NB4 (cell line): Measurements from ENCODE around the gene HTR1E.

Experiments used
- CTCF ChIP-seq: IDR thresholded peaks from one replicate; pipeline ENCODE4 v1.5.1; 2012; ENCODE audit warnings: low read depth, low read length
- MAX ChIP-seq: IDR thresholded peaks from 2 replicates; pipeline ENCODE4 v1.6.1; 2011; ENCODE audit warnings: low read depth, low read length
- MYC ChIP-seq: IDR thresholded peaks from 2 replicates; pipeline ENCODE4 v1.6.1; 2011; ENCODE audit warnings: low read depth, low read length
- POLR2A ChIP-seq: IDR thresholded peaks from 2 replicates; pipeline ENCODE4 v1.6.1; 2011; ENCODE audit warnings: mild to moderate bottlenecking; ENCODE audit not compliant: insufficient read length; ENCODE audit errors: extremely low read depth

- no peak for TF ChIP-seq POLR2A
- no peak for TF ChIP-seq CTCF
- no peak for TF ChIP-seq MAX
- TF ChIP-seq MYC: no peak
Observed at GRCh38 chr6:86964029-86964579, 26.8 kb downstream of the HTR1E start.
